Smooth muscle cell (in vitro differentiated cells): Measurements from ENCODE around the gene TFEC. TPM values are rescaled to one million over a fixed set of nuclear protein-coding genes. Genes with fewer than 3 reads are reported as not detected.
A peak's percentile ranks its signal among the peaks of the same experiment; 100 is the strongest.

ENCODE experiments used
- DNase-seq: peaks from one replicate; lab custom pipeline; 2025; ENCODE audit not compliant: unreplicated experiment; lab: John Stamatoyannopoulos, UW
- H2AFZ ChIP-seq: fragments of 200-600 bp; sonication (generic); 2 replicates; pipeline ENCODE4 v1.6.0; 2016; ENCODE audit warnings: antibody characterized with exemption, low read depth, mild to moderate bottlenecking
- H3F3A ChIP-seq: fragments of 200-600 bp; sonication (generic); 2 replicates; pipeline ENCODE4 v1.6.0; 2017; ENCODE audit warnings: antibody characterized with exemption, low read depth
- H3K27ac ChIP-seq: fragments of 200-600 bp; sonication (generic); 2 replicates; pipeline ENCODE4 v1.5.1; 2016; ENCODE audit warnings: low read depth, mild to moderate bottlenecking
- H3K27me3 ChIP-seq: fragments of 200-600 bp; sonication (generic); 2 replicates; pipeline ENCODE4 v1.6.1; 2016; ENCODE audit warnings: low read depth, mild to moderate bottlenecking
- H3K36me3 ChIP-seq: fragments of 200-600 bp; sonication (generic); 2 replicates; pipeline ENCODE4 v1.5.1; 2016; ENCODE audit warnings: low read depth
- H3K4me1 ChIP-seq: fragments of 200-600 bp; sonication (generic); 2 replicates; pipeline ENCODE4 v1.5.1; 2016; ENCODE audit warnings: low read depth
- H3K4me2 ChIP-seq: fragments of 200-600 bp; sonication (generic); 2 replicates; pipeline ENCODE4 v1.6.0; 2016; ENCODE audit warnings: mild to moderate bottlenecking
- H3K4me3 ChIP-seq: fragments of 200-600 bp; sonication (generic); 2 replicates; pipeline ENCODE4 v1.5.1; 2016; ENCODE audit warnings: mild to moderate bottlenecking
- H3K79me2 ChIP-seq: fragments of 200-600 bp; sonication (generic); 2 replicates; pipeline ENCODE4 v1.6.0; 2016; ENCODE audit warnings: low read depth, mild to moderate bottlenecking
- H3K9ac ChIP-seq: fragments of 200-600 bp; sonication (generic); 2 replicates; pipeline ENCODE4 v1.6.0; 2016; ENCODE audit warnings: low read depth
- H3K9me3 ChIP-seq: fragments of 200-600 bp; sonication (generic); replicated peaks from 2 replicates; pipeline ENCODE4 v1.5.1; 2016; ENCODE audit warnings: low read depth
- H4K20me1 ChIP-seq: fragments of 200-600 bp; sonication (generic); 2 replicates; pipeline ENCODE4 v1.6.0; 2016; ENCODE audit warnings: low read depth
- WGBS: methylation state at CpG from one replicate; pipeline ENCODE4 v1.1.7; 2016; ENCODE audit warnings: low lambda C conversion rate; 5-methylcytosine and 5-hydroxymethylcytosine counted together
- polyA plus RNA-seq: library from polyadenylated mRNA; unstranded; fragments of >200 nt; fragmentation: Nextera tagmentation; extraction: Ambion mirVana; gene quantifications from 2 replicates; pipeline ENCODE4 v1.2.1, GENCODE V29; 2016
- total RNA-seq: library from RNA; depleted of rRNA; stranded (reverse); fragments of >200 nt; gene quantifications from 2 replicates; pipeline ENCODE4 v1.2.3, GENCODE V29; 2014
- TF ChIP-seq, protein P1 (sequence below): fragments of 200-600 bp; sonication (generic); IDR thresholded peaks from 2 replicates; pipeline ENCODE4 v1.5.1; 2017; ENCODE audit warnings: borderline replicate concordance, mild to moderate bottlenecking, antibody characterized with exemption; ENCODE audit not compliant: insufficient read depth, poor library complexity, severe bottlenecking

TFEC gene
- total and polyA plus RNA-seq, 2 experiments from 2014 or later, result not detected

DNA sequence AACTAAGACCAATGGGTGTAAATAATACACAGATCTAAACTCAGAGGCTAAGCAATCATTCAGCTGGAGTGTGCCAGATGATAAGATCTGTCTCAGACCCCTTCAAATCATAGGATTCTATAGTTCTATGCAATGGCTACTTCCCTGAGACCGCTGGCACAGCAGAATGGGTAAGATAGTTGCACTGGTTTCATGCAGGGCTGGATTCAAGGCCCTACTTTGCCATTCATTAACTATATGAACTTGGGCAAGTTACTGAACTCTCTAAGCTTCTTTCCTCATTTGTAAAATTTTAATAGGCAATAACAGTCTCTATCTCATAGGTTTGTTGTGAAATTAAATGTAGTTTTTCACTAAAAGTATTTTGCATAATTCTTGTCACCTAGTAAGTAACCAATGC is 62.0 kb downstream of the TFEC start:
- no peaks in the 10 kb centered on the region for H3K9me3 ChIP-seq
- no peaks in the 10 kb centered on the region for H3F3A ChIP-seq
- H3K27me3 ChIP-seq, result no peaks in the 10 kb centered on the region
- TF ChIP-seq, protein P1, sequence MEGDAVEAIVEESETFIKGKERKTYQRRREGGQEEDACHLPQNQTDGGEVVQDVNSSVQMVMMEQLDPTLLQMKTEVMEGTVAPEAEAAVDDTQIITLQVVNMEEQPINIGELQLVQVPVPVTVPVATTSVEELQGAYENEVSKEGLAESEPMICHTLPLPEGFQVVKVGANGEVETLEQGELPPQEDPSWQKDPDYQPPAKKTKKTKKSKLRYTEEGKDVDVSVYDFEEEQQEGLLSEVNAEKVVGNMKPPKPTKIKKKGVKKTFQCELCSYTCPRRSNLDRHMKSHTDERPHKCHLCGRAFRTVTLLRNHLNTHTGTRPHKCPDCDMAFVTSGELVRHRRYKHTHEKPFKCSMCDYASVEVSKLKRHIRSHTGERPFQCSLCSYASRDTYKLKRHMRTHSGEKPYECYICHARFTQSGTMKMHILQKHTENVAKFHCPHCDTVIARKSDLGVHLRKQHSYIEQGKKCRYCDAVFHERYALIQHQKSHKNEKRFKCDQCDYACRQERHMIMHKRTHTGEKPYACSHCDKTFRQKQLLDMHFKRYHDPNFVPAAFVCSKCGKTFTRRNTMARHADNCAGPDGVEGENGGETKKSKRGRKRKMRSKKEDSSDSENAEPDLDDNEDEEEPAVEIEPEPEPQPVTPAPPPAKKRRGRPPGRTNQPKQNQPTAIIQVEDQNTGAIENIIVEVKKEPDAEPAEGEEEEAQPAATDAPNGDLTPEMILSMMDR, result no peak
- H3K9ac ChIP-seq, result no peak overlapping the region
- no peaks in the 10 kb centered on the region for H3K4me1 ChIP-seq
- no peak overlapping the region for H3K27ac ChIP-seq
- H3K4me2 ChIP-seq, result no peak overlapping the region
- H2AFZ ChIP-seq, result no peak overlapping the region
- no peak overlapping the region for H3K4me3 ChIP-seq
- H3K36me3 ChIP-seq, result no peaks in the 10 kb centered on the region
- DNase-seq, result no peak
- 89% methylated on average over 1 of the region's 1 CpG for WGBS
- H3K79me2 ChIP-seq, result no peaks in the 10 kb centered on the region
- no peaks in the 10 kb centered on the region for H4K20me1 ChIP-seq

DNA sequence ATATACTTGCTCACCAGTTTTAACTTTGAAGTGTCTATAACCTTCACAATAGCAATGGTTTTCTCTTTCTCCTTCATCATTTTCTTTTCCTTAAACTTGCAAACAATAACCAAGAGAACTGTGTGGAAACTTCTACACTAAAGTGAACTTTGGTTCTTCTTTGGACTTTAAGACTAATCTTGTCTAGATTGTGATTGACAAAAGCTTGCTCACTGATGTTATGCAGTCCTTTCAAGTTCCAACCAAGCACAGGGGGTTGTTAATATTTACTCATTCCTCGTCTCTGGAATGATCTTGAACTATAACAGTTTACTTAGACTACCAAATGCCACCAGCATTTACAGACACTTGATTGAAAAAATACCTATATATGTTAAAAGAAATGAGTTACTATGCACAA is 62.4 kb downstream of the TFEC start:
- Histone ChIP-seq H3K27ac (no peak overlapping the region), H4K20me1 (no peaks in the 10 kb centered on the region), H3K4me1 (no peaks in the 10 kb centered on the region), H3K79me2 (no peaks in the 10 kb centered on the region), H3F3A (no peaks in the 10 kb centered on the region), H3K36me3 (no peaks in the 10 kb centered on the region), H3K9me3 (no peaks in the 10 kb centered on the region), H3K9ac (no peak overlapping the region), H2AFZ (no peak overlapping the region), H3K4me2 (no peak overlapping the region), H3K4me3 (peak overlapping the region; percentile 39), H3K27me3 (no peaks in the 10 kb centered on the region)
- TF ChIP-seq, protein P1, result no peak
- 76% methylated on average over 1 of the region's 1 CpG for WGBS
- no peak for DNase-seq

- H4K20me1 ChIP-seq, result no peaks in the 10 kb centered on the region
- no peak for DNase-seq
- H3K9me3 ChIP-seq, result no peaks in the 10 kb centered on the region
- H3K4me3 ChIP-seq, result peak overlapping the region; percentile 39
- no peak overlapping the region for H3K9ac ChIP-seq
- H3K4me2 ChIP-seq, result no peak overlapping the region
- H3K79me2 ChIP-seq, result no peaks in the 10 kb centered on the region
- TF ChIP-seq, protein P1, result no peak
- no peak overlapping the region for H3K27ac ChIP-seq
- WGBS, result 89% methylated on average over 5 of the region's 5 CpGs
- no peaks in the 10 kb centered on the region for H3F3A ChIP-seq
- no peaks in the 10 kb centered on the region for H3K27me3 ChIP-seq
- no peaks in the 10 kb centered on the region for H3K36me3 ChIP-seq
- H3K4me1 ChIP-seq, result no peaks in the 10 kb centered on the region
- no peak overlapping the region for H2AFZ ChIP-seq
Observed at GRCh38 chr7:115965796-115966475, 64.6 kb downstream of the TFEC start.

- H3K27ac ChIP-seq, result no peak overlapping the region
- H3K4me3 ChIP-seq, result peak overlapping the region; percentile 39
- H2AFZ ChIP-seq, result no peak overlapping the region
- H3F3A ChIP-seq, result no peaks in the 10 kb centered on the region
- H3K9ac ChIP-seq, result no peak overlapping the region
- H3K79me2 ChIP-seq, result no peaks in the 10 kb centered on the region
- no peaks in the 10 kb centered on the region for H3K36me3 ChIP-seq
- no peak overlapping the region for H3K4me2 ChIP-seq
- WGBS, result 22% methylated on average over 1 of the region's 1 CpG
- H3K27me3 ChIP-seq, result no peaks in the 10 kb centered on the region
- H3K4me1 ChIP-seq, result no peaks in the 10 kb centered on the region
- TF ChIP-seq, protein P1, result no peak
- no peak for DNase-seq
- H4K20me1 ChIP-seq, result no peaks in the 10 kb centered on the region
- no peaks in the 10 kb centered on the region for H3K9me3 ChIP-seq
Observed at GRCh38 chr7:115965236-115965635, 65.3 kb downstream of the TFEC start.
